Esophagus mucosa (tissue), 1 donor: ENCODE data around the gene BIRC2. TPM values are rescaled to one million over a fixed set of nuclear protein-coding genes. Genes with fewer than 3 reads are reported as not detected.
"Not testable (repeated sequence)": the region's sequence is repeated elsewhere in the genome, so short reads cannot be mapped to it uniquely, and the experiment has no call there.

ENCODE experiments used
- ATAC-seq: fragments of 200-7000 bp; cut with Tn5 transposase; one replicate; pipeline ENCODE4 v1.9.1; 2020
- total RNA-seq: library from RNA; stranded (reverse); gene quantifications from one replicate; pipeline ENCODE4 v1.2.4, GENCODE V29; 2023
- donor health status: DM: yes; HTN: yes; CAD: no.

Gene BIRC2
- total RNA-seq, 1 donor from 2014 or later = 22.1 TPM

DNA sequence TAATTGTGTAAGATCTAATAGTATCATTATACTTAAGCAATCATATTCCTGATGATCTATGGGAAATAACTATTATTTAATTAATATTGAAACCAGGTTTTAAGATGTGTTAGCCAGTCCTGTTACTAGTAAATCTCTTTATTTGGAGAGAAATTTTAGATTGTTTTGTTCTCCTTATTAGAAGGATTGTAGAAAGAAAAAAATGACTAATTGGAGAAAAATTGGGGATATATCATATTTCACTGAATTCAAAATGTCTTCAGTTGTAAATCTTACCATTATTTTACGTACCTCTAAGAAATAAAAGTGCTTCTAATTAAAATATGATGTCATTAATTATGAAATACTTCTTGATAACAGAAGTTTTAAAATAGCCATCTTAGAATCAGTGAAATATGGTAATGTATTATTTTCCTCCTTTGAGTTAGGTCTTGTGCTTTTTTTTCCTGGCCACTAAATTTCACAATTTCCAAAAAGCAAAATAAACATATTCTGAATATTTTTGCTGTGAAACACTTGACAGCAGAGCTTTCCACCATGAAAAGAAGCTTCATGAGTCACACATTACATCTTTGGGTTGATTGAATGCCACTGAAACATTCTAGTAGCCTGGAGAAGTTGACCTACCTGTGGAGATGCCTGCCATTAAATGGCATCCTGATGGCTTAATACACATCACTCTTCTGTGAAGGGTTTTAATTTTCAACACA, 23.3 kb upstream of the BIRC2 start:
- ATAC-seq = no peak

DNA sequence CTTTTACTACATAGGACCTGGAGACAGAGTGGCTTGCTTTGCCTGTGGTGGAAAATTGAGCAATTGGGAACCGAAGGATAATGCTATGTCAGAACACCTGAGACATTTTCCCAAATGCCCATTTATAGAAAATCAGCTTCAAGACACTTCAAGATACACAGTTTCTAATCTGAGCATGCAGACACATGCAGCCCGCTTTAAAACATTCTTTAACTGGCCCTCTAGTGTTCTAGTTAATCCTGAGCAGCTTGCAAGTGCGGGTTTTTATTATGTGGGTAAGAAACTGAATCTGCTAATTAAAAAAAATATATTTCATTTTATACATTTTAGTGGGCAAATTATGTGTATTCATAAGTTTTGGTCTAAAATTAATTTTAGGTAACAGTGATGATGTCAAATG, 21.9 kb upstream of the BIRC2 start:
- ATAC-seq = peak; percentile 36

DNA sequence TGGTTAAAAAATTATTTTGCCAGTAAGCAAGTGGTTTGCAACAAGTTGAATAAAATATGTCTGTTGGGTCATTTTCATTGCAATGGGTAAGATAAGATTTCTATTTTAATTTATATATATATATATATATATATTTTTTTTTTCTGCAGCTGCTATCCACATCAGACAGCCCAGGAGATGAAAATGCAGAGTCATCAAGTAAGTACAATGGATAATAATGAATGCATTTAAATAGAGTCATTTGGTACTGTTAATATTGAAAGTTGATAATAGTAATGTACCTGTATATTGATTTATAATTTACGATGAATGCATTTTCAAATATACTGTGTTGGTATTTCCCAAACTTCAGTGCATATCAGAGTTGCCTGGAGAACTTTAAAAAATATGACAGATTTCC, 18.3 kb upstream of the BIRC2 start:
- ATAC-seq = no peak

DNA sequence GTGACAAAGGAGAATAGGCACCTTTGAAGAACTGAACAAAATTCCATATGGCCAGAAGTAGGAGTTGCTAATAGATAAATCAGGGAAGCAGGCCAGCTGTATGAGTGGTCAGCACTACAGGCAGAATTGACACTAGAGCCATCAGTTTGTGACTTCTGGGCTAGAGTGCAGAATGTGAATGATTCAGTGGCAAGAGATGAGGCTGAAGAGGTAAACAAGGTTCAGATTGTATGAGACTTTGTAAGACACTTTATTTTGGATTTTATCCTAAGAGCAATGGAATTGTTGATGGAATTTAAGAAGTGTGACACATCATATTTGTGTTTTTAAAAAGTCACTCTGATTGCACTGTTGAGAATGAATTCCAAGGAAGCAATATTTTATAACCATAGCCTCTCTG, 16.8 kb upstream of the BIRC2 start:
- no peak for ATAC-seq

DNA sequence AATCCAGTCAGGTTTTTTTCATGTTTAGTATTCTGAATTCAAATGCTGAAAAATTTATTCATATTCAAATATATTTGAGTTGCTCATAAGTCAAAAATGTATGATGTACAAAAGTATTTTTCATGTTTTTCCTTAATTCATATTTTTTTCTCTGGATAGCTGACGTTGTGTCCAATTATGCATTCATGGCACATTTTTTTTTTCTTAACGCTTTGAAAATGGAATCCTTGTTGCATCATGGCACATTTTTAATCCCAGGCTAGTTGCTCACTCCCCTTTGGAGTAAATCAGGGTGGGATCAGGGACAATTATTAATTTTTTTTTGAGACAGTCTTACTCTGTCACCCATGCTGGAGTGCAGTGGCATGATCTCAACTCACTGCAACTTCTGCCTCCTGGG, 15.7 kb upstream of the BIRC2 start:
- ATAC-seq = no peak

DNA sequence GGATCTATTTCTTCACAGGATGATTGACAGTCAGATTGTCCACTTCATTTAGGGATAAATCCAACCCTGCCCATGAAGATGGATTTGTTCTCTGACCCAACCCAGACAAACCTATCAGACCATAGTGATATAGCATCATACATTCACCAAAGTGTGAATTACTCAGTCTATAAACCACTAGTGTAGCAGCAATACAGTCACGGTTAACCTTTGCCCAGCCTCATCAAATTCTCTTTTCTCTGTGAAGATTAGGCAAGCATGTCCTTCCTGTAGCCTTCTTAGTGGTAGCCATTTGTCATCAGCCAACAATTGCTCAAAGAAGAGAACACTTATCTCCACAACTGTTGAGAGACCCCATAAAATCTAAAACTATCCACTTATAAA, 14.4 kb upstream of the BIRC2 start:
- ATAC-seq = no peak

DNA sequence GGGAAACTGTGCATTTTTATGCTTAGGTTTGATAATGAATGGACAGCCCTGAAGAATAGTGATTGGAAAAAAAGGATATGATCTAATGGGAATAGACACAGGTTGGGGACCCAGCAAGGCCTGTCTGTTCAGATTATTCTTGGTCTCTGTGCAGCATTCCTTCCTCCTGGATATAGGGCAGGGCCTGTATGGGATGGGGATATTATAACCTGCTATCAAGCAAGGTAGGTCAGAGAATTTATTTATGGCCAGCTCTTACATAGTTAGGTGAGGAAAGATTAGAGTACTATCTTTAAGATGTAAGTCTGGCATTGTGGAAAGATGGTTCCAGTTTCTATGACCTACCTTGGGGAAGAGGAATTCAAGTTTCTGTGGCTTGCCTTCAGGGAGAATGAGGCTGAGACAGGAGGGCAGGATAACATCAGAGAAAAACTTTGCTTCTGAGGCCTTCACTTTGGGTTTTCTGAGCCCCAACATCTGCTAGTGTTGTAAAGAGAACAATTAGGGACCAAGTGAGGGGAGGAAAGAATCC, 8.5 kb upstream of the BIRC2 start:
- no peak for ATAC-seq

DNA sequence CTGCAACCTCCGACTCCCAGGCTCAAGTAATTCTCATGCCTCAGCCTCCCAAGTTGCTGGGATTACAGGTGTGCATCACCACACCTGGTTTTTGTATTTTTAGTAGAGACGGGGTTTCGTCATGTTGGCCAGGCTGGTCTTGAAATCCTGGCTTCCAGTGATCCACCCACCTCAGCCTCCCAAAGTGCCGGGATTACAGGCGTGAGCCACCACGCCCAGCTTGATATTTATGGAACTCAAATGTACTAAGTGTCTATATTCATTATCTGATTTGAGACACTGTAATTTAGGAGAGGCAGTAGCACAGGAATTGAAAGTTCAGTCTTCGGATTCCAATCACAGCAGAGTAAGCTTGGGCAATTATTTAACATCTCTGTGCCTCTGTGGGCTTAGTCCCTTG, 5.7 kb upstream of the BIRC2 start:
- ATAC-seq = not testable (repeated sequence)

DNA sequence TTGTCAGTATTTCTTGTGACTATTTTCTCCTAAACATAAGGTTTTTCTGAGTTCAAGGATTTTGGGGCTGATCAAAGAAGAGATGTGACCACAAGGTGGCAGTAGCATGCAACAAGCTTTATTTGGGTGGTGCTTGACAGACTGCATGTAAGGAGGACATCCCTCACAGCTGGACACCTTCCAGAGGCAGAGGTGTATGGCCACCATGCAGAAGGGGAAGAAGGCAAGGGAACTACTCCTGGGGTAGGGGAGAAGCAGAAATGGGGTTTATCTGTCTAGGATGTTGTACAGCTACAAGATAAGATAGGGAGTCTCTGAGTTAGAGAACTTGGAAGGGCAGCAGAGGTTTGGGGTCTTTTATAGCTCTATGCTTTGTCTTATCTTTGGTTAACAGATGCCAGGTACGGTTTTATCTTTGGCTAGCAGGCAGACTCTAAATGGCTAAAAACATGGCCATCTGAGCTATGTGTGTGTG, 5.1 kb upstream of the BIRC2 start:
- ATAC-seq = peak; percentile 77

DNA sequence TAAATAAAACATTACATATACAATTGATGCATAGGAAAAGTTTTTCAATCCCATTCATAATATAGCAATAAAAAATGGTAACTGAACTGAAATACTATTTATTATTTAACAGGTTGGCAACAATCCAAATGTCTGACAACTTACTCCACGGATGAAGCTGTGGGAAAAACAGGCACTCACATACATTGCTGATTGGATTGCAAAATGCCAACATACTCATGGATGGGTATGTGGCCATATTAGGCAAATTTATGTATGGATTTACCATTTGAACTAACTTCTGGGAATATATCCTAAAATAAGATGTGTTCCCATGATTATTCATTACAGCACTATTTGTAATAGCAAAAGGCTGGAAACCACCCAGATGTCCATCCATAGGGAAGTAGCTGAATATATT, 3.2 kb upstream of the BIRC2 start:
- no peak for ATAC-seq

DNA sequence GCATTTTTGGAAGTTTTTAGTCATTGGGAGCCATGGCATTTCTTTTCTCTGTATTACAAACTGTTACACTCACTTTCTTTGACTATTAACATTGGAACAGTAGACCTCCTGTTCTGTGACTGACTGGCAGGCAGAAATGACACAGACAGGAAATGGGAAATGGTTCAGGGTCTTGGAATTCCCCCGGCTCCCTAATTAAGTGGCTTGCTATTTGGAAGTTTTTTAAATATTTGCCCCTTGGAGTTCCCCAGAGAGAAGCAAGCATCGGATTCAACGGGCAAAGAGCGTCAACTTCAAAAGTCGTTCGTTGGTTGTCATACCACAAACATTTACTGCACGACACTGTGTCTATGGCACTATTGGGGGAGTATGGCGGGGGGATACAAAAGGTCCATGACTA, 1.1 kb upstream of the BIRC2 start:
- no peak for ATAC-seq

DNA sequence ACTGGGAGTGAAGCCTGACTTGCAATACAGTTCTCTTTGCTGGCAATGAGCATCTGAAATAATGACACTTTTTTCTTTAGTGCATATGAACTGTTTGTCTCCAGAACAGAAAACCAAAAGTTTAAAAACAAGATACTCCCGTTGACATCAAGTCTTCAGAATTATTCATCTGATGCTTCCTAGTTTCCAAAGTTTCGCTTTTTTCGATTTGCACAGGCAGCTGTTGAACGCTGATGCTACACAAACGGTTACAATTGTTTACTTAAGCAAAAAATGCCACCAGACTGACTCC, 612 bp upstream of the BIRC2 start:
- no peak for ATAC-seq

DNA sequence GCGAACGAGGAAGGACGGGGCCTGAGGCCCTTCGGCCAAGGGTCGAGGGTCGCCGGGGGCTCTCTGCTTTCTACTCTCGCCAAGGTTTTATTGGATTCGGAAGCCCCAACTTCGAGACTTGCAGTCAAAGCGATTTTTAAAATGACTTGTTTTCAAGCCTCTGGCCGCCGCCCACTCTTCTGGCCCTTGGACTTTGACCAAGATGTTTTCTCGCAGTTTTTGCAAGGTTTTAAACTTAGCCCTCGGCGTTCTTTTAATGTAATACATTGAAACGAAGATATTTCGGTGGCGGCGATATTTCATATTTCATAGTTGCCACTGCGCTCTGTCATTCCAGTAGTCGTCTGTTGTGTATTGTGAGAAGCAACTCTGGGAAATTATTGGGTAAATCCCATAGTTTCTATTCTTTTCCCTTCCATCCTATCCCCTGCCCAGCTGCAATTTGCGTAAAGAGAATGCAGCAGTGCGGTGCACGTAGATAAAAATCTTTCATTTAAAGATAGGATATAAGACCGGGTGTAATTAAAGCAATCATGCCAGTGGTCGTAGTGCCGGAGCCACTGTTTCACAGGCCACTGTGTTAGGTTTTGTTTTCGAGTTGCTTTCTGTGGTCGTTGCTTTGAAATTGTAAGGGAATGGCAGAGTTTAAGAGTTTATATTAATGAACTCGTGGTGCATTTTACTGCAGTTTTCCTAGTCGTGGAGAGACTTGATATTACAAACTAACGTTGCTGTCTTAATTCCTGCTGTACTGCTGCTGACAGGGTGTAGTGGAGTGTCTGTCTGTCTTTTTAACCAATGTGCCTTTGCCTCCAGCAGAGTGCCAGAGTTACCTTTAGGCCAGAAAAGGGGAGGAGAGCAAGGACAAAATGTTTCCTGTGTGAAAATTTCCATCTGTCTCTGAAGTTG, 702 bp downstream of the BIRC2 start:
- peak; percentile 48 for ATAC-seq

DNA sequence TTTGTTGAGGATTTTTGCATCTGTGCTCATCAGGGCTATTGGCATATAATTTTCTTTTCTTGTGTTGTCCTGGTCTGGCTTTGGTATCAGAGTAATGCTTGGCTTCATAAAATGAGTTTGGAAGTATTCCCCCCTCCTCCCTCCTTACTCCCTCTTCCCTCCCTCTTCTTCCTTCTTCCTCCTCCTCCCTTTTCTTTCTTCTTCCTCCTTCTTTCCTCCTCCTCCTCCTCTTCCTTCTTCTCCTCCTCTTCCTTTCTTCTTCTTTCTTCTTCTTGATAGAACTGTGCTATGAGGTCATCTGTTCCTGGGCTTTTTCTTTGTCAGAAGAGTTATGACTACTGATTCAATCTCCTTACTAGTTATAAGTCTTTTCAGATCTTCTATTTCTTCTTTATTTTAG, 10.1 kb downstream of the BIRC2 start:
- no peak for ATAC-seq

DNA sequence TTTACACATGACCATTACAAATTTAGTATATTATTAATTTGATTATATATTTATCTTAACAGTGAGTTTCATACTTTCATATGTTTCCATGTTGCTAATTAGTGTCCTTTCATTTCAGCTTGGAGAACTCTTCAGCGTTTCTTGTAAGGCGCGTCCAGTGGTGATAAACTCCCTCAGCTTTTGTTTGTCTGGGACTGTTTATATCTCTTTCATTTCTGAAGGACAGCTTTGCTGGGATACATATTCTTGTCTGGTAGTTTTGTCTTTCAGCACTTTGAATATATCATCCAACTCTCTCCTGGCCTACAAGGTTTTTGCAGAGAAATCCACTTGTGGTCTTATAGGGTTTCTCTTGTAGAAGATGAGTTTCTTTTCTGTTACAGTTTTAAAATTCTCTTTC, 12.4 kb downstream of the BIRC2 start:
- ATAC-seq = no peak

DNA sequence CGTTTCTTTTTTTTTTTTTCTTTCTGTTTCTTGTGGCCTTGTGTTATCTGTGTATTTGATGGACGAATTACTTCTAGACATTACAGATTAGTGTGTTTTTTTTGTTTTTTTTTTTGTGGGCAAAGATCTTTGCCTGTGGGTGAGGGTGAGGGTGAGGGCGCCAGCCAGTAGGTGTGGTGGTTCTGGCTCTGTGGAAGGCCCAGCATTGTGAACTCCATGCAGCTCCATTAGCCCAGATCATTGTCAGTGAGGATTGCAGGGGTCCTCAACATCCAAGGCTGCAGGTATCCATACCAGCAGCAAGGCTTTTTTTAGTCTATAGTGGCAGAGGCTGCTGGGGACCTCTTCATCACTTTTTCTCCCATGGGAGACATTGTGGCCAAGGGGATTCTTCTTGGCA, 13.7 kb downstream of the BIRC2 start:
- ATAC-seq = no peak

DNA sequence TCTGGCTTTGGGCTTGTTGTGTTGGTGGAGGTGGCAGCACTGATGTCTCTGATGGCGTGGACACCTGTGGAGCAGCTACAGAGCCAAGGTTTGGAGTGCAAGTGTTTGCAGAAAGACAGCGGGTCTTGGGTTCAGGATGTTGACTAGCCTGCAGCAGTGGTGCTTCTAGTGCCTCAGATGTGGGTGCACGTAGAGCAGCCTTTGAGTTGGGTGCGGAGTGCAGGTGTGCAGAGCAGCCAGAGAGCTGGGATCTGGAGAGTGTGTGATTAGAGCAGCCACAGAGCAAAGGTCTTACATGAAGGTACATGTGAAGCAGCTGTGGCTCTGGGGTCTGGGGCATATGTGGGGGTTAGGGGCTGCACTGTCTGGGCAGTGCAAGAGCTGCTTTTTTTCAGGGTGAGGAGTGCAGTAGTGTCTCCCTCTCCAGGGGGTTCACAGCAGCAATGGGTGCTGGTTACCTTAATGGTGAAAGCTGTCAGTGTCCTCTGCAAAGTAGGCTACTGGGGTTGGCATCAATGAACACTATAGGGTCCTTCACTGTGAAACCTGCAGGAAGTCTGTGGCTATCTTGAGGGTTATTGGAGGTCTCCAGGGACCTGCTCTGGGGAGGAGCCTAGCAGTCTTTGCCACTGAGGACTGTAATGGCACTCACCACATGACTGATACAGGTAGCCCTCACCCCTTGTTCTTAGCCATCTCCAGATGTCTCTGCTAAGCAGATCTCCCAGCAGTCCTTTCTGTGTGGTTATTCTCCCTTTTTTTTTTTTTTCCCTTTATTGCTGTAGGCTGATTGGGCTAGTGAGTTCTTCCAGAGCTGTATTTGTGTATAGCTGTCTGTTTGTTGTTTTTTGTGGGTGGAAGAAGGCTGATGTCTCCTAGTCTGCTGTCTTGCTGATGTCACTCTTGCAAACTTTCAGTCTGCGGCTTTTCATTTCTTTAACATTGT, 14.3 kb downstream of the BIRC2 start:
- ATAC-seq = no peak

DNA sequence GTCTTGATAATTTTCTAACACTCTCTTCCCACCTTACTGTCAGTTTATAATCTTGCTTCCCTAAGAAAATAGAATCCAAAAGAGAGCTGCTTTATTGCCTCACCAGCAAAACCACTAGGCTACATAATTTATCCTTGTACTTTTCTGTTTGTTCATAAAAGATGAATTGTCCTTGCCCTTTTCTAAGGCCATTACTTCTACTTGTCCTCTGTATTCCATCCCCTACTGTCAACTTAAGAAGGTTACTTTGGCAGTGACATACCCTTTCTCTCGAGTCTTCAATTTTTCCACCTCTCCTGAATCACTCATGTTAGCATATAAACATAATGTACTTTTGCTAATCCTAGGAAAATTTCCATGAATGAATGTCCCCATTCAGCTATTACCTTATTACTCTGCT, 18.0 kb downstream of the BIRC2 start:
- no peak for ATAC-seq

DNA sequence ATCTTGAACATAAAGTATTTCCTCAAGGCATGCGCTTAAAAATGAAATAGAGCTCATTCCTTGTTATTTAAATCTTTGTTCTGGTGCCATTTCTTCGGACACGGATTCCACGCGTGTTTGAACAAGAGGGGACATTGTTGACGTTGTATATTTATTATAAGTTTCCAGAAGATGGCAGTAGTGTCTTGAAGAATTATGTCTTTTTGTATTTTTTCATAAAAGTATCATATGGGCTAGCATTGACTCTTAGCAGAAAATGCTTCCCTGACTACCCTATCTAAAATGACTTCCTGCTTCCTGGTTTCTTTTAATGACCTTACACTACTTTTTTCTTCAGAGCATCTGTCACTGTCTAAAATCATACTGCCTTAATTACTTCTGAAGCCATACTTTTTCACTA, 20.4 kb downstream of the BIRC2 start:
- ATAC-seq = no peak

DNA sequence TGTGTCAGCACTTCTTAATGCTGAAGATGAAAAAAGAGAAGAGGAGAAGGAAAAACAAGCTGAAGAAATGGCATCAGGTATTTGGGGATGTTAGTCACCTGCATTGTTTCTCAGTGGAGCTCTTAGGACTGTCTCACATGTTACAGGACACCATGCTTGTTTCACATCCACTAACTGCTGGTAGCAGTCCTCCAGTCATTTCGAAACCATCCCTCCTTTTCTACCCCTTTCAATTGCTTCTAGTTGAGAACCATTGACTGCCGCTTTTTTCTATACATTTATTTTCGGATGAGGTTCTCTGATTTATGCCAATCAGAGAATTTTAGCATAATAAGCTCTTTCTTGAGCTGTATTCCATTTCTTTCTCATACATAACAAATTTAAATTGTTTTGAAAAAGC, 21.5 kb downstream of the BIRC2 start:
- ATAC-seq = no peak

DNA sequence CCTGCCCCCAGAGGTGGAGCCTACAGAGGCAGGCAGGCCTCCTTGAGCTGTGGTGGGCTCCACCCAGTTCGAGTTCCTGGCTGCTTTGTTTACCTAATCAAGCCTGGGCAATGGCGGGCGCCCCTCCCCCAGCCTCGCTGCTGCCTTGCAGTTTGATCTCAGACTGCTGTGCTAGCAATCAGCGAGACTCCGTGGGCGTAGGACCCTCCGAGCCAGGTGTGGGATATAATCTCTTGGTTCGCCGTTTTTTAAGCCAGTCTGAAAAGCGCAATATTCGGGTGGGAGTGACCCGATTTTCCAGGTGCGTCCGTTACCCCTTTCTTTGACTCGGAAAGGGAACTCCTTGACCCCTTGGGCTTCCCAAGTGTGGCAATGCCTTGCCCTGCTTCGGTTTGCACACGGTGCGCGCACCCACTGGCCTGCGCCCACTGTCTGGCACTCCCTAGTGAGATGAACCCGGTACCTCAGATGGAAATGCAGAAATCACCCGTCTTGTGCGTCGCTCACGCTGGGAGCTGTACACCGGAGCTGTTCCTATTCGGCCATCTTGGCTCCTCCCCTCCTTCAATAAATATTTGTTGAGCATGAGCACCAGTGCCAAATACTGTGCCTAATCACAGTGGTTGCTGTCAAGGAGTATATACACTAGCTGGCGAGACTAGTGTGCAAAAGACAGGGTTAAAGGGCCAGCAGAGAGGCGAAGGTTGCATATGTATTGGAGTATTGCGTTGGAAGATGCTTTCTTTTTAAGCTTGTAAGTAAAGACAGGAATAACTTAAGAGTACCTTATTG, 27.8 kb downstream of the BIRC2 start:
- ATAC-seq = not testable (repeated sequence)
